NCI-H146 treated with DMSO at 0.1 percent for 48 hours (cell line): Measurements from ENCODE around the gene SSU72.
A peak's percentile ranks its signal among the peaks of the same experiment; 100 is the strongest.

Experiments
- DNase-seq: peaks from one replicate; lab custom pipeline; 2025; ENCODE audit not compliant: unreplicated experiment; lab: John Stamatoyannopoulos, UW

The SSU72 gene

DNA sequence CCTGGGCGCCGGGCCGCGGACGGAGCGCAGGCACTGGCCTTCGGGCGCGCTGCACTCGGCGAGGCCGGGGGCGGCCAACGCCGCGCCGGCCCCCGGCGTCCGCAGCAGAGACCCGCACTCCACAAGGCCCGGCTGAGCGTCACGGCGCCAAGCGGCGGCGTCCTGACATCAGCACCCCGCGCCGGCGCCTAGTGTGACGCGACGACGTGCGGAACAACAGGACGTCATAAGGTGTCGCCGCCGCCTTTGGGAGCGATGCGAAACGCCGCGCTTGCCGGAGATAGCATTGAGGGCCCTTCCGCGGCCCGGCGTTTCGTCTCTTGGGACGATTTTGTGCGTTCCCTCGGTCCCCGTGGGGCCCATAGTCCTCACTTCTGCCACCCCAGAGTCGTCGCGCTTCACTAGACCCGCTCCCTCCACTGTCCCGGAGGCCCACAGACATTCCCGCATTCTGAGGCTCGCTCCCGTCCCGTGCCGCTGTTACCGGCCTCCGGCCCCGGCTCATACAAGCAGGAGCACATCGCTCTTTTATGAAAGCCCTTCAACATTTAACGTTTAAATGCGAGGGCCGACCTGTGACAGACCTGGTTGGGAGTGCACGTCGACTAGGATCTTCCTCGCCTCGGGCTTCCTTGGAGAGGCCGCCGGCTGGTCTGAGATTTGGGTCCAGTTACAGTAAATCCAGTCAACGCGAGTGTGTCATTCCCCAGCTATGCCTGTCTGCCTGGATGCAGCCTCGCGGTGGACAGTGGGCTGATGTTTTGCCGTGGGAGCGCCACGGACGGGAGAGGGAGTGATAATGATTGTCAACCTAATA lies at the start of gene SSU72:
Gene SSU72 (minus strand): TSS at position 143 of the 817 bp plus-strand sequence. CDS start 306 bp downstream, outside the sequence.
- peak; percentile 54 for DNase-seq

DNA sequence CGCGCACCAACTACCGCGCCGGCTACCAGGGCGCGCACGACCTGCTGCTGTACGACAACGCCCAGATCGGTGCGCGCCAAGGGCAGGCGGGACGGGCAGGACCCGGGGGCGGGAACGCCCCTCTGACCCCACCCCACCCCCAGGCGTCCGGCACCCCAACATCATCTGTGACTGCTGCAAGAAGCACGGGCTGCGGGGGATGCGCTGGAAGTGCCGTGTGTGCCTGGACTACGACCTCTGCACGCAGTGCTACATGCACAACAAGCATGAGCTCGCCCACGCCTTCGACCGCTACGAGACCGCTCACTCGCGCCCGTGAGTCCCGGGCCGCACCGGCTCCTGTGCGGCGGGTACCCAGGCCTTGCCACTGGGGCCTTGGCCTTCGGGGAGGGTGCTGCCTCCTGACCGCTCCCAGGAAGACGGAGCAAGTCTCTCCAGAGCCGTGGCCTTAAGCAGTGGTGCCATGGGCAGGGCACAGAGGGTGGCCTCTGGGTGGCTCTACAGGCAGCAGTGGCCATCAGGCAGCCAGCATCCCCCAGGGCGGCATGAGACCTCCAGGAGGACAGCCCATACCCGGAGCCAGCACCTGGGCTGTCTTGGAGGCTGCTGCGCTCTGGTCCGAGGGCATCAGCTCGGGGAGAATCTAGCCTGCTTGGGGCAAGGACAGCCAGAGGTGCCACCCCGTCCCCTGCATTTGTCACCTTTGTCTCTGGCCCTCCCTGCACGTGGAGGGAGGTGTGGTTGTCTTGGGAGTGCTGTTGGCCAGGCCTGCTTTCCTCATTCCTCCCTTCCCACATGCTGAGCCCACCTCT lies 49.2 kb upstream of the SSU72 start:
- DNase-seq = no peak

DNA sequence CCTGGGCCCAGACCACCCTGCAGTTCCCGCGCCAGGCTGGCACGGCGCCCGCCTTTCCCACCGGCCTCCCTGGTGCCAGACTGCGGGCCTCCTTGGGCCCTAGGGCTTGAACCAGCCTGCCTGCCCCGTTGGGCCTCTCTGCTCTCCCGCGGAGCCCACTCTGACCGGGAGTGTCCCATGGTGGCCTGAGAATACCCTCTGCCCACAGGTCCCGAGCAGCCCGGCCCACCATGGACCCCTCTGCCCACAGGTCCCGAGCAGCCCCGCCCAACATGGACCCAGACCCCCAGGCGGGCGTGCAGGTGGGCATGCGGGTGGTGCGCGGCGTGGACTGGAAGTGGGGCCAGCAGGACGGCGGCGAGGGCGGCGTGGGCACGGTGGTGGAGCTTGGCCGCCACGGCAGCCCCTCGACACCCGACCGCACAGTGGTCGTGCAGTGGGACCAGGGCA lies 48.5 kb upstream of the SSU72 start:
- no peak for DNase-seq

DNA sequence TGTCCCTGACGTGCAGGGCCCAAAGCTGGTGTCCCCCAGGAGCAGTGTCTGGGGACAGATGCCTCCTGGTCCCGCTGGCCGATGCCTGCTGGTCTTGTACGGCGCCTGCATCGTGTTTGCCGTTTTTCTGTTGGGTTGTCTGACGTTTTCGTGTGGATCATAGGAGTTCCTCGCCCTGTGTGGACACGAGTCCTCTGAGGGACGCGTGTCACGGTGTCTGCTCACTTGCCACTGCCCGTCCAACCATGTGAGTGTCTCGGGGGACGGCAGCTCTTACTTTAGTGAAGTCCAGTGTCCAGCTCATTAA lies 48.1 kb upstream of the SSU72 start:
- no peak for DNase-seq

DNA sequence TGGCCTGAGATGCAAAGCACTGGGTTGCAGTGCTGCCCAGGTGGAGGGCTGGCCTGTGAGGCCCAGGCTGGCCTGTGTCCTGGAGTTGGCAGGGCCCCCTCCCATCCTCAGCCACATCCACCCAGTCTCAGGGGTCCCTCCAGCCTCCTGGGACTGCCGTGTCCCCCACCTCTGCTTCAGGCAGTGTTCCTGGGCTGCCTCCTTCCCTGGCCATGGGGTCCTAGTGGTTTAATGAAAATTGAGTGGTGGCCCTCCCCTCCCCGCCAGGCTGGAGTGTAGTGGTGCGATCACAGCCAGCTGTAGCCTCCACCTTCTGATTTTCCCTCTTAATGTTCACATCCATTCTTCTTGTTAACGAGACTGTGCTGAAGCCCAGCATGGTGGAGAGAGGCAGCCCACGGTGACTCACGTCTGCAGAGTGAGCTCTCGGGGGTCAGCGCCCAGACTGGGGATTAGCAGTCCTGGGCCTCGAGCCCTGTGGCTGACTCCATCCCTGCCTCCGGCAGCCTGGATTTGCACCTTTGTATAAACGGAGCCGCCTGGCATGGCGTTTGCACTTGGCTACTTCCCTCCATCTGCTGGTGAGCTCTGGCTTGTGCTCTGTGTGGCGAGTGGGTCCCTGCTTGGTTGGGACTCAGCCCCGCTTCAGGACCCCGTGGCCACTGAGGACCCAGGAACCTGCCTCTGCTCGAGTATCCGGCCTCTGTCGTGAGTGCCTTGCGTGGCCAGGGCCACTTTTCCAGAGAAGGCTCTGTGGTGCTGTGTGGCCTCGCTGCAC lies 47.5 kb upstream of the SSU72 start:
- no peak for DNase-seq

DNA sequence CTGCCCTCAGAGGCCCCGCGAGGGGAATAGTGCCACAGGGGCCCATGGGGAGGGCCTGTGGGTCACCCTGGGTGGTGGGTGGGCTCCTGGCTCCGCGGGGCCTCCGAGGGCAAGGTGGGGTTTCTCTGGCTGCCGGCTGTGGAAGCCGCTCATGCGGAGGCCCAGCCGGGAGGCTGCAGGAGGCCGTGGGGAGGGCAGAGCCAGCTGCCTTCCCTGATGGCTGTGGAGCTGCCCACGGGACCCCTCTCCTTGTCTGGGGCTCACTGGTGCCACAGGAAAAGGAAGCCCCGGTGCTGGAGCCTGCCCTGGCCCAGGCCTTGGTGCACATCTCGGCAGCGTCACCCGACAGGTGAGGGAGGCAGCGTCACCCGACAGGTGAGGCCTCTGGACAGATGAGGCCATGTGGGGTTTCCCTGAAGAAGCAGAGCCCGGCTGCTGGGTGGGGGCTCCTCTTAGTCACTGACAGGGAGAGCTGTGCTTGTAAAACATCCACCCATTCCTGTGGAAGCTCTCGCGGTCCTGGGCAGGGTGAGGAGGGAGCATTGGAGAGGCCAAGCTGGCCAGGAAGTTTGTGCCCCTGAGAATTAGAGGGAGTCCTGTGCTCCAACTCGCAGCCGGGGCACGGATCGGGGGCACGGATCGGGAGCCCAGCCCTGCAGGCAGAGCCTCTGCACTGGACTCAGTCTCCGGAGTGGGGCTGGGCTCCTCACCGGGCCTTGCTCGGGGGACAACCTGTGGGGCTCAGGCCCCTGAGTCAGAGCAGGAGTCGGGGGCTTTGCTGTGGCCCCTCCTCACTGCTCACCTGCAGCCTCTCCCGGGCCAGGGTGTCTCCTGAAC lies 46.7 kb upstream of the SSU72 start:
- DNase-seq = no peak

GRCh38 chr1:1620433-1621139 lies 45.9 kb upstream of the SSU72 start:
- DNase-seq = no peak

DNA sequence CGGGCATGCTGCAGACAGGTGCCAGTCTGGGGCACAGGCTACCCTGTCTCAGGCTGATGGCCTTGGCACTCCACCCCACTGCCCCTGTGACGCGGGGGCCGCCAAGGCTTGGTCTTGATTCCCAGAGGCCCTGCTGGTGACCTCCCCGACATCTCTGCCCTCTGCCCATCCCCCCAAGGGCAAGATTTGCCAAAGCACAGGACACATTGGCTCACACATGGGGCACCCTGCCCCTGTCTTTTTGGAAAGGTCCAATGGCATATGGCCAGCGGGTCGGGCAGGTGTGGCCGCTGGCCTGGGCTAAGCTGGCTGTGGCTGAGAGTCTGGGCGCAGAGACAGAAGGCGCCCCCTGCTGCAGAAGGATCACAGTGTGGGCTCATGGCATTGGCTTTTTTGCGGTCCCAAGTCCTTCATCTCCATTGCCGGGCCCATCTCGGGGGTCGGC lies 45.3 kb upstream of the SSU72 start:
- no peak for DNase-seq

DNA sequence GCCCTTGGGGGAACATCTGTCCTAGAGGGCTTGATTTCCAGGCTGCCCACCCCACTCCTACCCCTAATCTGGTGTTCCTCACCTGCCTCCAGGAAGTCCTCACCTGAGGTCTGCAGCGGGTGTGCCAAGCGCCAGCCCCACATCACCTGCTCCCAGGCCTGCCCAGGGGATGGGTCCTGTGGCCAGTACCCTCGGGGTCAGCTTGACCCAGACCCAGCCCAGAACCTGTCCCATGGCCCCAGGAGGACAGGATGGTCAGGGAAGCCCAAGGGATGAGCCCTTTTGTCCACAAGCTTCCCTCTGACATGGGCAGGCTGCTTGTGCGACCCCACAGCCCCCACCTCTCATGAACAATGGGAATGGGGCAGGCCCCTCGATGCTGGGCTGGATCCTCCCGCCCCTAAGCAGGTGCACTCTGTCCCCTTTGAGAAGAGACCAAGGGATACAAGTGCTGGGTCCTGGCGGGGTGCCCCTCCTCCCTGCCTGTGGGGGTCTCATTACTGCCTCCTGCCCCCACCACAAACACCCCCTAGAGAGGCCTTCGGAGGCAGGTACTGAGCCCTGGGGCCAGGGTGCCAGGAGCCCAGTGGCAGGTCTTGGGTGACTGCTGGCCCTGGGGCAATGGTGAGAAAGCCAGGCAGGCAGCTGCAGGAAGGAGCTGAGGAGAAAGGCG lies 43.9 kb upstream of the SSU72 start:
- no peak for DNase-seq

- DNase-seq = no peak
Measured at GRCh38 chr1:1617925-1618324, 43.3 kb upstream of the SSU72 start.

GRCh38 chr1:1617516-1617915 lies 42.9 kb upstream of the SSU72 start:
- no peak for DNase-seq

DNA sequence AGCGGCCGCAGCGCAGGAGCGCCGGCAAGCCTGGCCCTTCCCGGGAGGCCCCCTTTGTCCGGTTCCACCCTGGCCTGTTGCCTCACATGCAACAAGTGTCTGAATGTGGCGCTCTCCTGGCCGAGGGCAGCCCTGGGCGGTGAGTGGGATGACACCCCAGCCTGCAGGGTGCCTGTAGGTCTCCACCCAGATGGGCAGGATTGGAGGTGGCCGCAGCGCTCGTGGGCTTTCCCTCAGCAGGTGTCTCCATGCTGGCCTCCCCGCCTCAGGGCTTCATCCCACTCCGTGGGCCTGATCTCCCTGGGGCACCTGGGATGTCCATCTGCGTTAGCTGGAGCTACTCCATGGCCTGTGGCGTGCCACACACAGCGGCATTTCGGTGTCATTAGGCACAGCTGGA lies 42.2 kb upstream of the SSU72 start:
- DNase-seq = no peak

DNA sequence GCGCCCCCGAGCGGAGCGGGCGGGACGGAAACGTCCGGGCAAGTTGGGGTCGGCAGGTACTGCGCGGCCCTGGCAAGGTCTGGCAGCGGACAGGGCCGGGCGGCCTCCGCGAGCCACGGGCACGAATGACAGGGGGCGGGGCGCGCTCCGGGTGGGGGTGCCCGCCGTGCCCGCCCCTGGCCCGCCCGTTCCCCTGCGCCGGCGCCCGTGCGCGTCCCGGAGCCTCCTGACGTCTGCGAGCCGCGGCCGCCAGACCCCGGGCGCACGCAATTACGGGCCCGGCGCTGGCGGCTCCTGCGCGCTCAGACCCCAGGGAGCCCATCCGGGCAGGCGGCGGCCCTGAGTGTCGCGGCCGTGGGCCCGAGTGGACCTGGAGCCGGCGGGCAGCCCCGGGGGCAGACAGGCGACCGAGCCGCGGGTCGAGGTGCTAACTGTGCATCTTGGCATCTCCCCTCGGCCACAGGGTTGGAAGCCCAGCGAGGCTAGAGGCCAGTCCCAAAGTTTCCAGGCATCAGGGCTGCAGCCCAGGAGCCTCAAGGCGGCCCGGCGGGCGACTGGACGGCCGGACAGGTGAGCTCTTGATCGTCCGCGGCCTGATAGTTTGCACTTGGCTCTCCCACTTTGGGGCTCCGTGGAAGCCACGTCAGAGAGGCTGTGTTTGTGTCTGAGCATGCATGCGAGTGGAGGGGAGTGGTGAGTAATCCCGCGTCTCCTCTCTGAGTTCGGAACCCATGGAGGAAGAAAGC lies 41.6 kb upstream of the SSU72 start:
- DNase-seq = no peak

DNA sequence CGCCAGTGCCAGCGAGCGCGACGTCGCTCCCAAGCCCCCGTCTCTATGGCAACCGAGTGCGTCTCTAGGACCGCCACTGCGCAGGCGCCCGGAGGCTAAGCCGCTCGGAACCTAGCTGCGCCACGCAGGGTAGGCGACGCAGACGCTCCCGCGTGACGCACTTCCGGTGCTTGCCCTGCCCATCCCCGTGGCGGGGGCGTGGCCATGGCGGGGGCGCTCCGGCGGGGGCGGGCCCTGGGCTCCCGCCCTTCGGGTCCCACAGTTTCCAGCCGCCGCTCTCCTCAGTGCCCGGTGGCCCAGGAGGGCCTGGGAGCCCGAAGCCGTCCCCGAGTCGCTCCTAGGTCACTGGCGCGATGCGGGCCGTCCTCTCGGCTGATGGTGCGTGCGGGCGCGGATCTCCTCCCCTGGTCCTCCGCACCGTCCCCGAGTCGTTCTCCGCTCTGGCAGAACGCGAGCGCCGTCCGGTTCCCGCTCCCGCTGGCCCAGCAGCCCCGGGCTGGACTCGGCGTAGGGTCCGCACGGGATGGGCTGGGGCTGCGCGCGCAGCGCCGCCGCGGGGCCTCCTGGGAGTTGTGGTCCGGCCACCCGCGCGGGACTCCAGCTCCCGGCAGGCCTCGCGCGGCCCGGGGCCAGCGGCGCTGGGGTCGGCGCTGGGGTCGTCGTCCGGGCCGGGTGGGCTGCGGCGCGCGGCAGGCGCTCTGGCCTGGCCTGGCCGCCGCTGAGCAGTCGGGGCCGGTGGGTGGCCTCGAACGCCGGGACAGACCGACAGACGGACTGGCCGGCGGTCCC lies 40.8 kb upstream of the SSU72 start, which contains the start of gene MIB2:
Gene MIB2 (plus strand): TSS at position 245 of the 789 bp plus-strand sequence. CDS start 7,953 bp downstream, outside the sequence.
- peak; percentile 77 for DNase-seq

DNA sequence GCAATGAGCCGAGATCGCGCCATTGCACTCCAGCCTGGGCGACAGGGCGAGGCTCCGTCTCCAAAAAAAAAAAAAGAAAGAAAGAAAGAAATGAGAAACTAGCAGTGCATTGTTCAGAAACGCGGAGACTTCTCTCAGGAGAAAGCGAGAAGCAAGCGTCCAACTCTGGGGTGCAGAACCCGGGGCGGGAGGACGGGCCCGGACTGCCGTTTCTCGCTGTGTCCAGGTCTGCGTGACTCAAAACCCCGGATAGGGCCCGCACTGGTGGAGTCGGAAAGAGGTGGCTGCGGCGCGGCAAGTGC lies 40.2 kb upstream of the SSU72 start:
- no peak for DNase-seq

GRCh38 chr1:1614204-1614953 lies 39.7 kb upstream of the SSU72 start:
- DNase-seq = no peak

DNA sequence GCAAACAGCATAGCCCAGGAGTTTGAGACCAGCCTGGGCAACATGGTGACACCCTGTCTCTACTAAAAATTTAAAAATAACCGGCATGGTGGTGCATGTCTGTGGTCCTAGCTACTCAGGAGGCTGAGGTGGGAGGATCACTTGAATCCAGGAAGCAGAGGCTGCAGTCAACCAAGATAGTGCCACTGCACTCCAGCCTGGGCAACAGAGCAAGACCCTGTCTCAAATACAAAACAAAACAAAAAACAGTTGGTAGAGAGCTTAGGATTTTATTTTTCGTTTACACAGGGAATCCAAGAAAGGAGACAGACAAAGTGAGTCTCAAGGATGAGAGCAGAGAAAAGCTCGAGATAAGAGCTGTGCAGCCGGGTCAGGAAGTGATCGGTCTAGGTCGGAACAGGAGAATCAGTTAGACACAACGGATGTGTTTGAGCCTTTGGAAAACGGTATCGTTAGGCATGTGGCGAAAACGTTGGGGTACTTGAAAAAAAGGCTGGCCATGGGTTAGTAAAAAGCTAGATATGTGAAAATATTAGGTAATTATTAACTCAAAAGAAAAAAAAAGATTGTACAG lies 38.9 kb upstream of the SSU72 start:
- no peak for DNase-seq
